Mesenchymal stem cell (in vitro differentiated cells and primary cell): ENCODE data around the gene DGCR6L.
"Not testable (repeated sequence)": the region's sequence is repeated elsewhere in the genome, so short reads cannot be mapped to it uniquely, and the experiment has no call there.

ENCODE experiments used
- DNase-seq: peaks from one replicate; pipeline ENCODE4 v3.0.0-alpha.2; 2013
- H2AFZ ChIP-seq: one replicate; pipeline ENCODE4 v1.6.1; 2013; ENCODE audit warnings: low read depth, mild to moderate bottlenecking, control low read depth, inconsistent platforms, low read length, moderate library complexity
- H2AK5ac ChIP-seq: 2 replicates; pipeline ENCODE4 v1.6.1; 2013; ENCODE audit warnings: low read length, moderate library complexity, mild to moderate bottlenecking, inconsistent platforms; ENCODE audit not compliant: severe bottlenecking
- H2BK120ac ChIP-seq: one replicate; pipeline ENCODE4 v1.6.1; 2013; ENCODE audit warnings: low read depth, mild to moderate bottlenecking, inconsistent platforms, low read length, moderate library complexity
- H2BK12ac ChIP-seq, 2 experiments: one replicate each; pipeline ENCODE4 v1.6.1; 2013; ENCODE audit warnings: inconsistent platforms in 2 of 2, low read length in 2 of 2, mild to moderate bottlenecking in 2 of 2, moderate library complexity in 2 of 2, control low read depth in 1 of 2
- H2BK15ac ChIP-seq: one replicate; pipeline ENCODE4 v1.6.1; 2013; ENCODE audit warnings: mild to moderate bottlenecking, low read depth, inconsistent platforms; ENCODE audit not compliant: poor library complexity, severe bottlenecking
- H2BK5ac ChIP-seq: 2 replicates; pipeline ENCODE4 v1.6.1; 2013; ENCODE audit warnings: low read depth, mild to moderate bottlenecking, low read length, control low read depth, inconsistent platforms; ENCODE audit not compliant: poor library complexity, severe bottlenecking
- H3K14ac ChIP-seq, 2 experiments: one replicate each; pipeline ENCODE4 v1.6.1; 2013; ENCODE audit warnings: inconsistent platforms in 2 of 2, low read length in 2 of 2, control low read depth in 1 of 2, mild to moderate bottlenecking in 1 of 2, moderate library complexity in 1 of 2
- H3K18ac ChIP-seq, 2 experiments: one replicate each; pipeline ENCODE4 v1.6.1; 2013; ENCODE audit warnings: inconsistent platforms in 2 of 2, low read length in 2 of 2, control low read depth in 1 of 2, low read depth in 1 of 2, mild to moderate bottlenecking in 1 of 2
- H3K23ac ChIP-seq, 2 experiments: one replicate each; pipeline ENCODE4 v1.6.1; 2013; ENCODE audit warnings: inconsistent platforms in 2 of 2, low read length in 2 of 2, mild to moderate bottlenecking in 2 of 2, moderate library complexity in 2 of 2, control low read depth in 1 of 2
- H3K27ac ChIP-seq: 2 replicates; pipeline ENCODE4 v1.5.1; 2013; ENCODE audit warnings: mild to moderate bottlenecking, moderate library complexity, low read length, control low read depth, inconsistent platforms; ENCODE audit not compliant: poor library complexity, severe bottlenecking
- H3K27me3 ChIP-seq, 2 experiments: 2 replicates each; pipeline versions ENCODE4 v1.6.1 to v1.7.0; 2013; ENCODE audit warnings: low read length in 2 of 2, mild to moderate bottlenecking in 2 of 2, moderate library complexity in 2 of 2, control low read depth in 1 of 2, inconsistent platforms in 1 of 2; ENCODE audit not compliant: control insufficient read depth in 1 of 2, insufficient read depth in 1 of 2
- H3K36me3 ChIP-seq, 2 experiments: 2 replicates each; pipeline versions ENCODE4 v1.6.1 to v1.7.0; 2013; ENCODE audit warnings: low read length in 2 of 2, control low read depth in 1 of 2, inconsistent platforms in 1 of 2, low read depth in 1 of 2, mild to moderate bottlenecking in 1 of 2; ENCODE audit not compliant: insufficient read depth in 2 of 2, control insufficient read depth in 1 of 2
- H3K4ac ChIP-seq, 2 experiments: one replicate each; pipeline ENCODE4 v1.6.1; 2013; ENCODE audit warnings: inconsistent platforms in 2 of 2, low read length in 2 of 2, mild to moderate bottlenecking in 2 of 2, moderate library complexity in 2 of 2, control low read depth in 1 of 2, low read depth in 1 of 2
- H3K4me1 ChIP-seq: 2 replicates; pipeline ENCODE4 v1.6.1; 2013; ENCODE audit warnings: low read depth, low read length, control low read depth; ENCODE audit not compliant: control insufficient read depth, insufficient read depth
- H3K4me2 ChIP-seq: 2 replicates; pipeline ENCODE4 v1.6.1; 2013; ENCODE audit warnings: low read length, mild to moderate bottlenecking, inconsistent platforms; ENCODE audit not compliant: poor library complexity, severe bottlenecking
- H3K4me3 ChIP-seq, 2 experiments: 2 replicates each; pipeline versions ENCODE4 v1.5.1 to v1.7.0; 2013; ENCODE audit warnings: low read length in 2 of 2, mild to moderate bottlenecking in 2 of 2, control low read depth in 1 of 2, low read depth in 1 of 2; ENCODE audit not compliant: insufficient read depth in 1 of 2
- H3K79me1 ChIP-seq: replicated peaks from 2 replicates; pipeline ENCODE4 v1.6.1; 2013; ENCODE audit warnings: mild to moderate bottlenecking, control low read depth, low read length, inconsistent platforms; ENCODE audit not compliant: poor library complexity, severe bottlenecking
- H3K9ac ChIP-seq: 2 replicates; pipeline ENCODE4 v1.7.0; 2013; ENCODE audit warnings: mild to moderate bottlenecking, low read length, moderate library complexity
- H3K9me3 ChIP-seq: 2 replicates; pipeline ENCODE4 v1.7.0; 2013; ENCODE audit warnings: mild to moderate bottlenecking, low read length; ENCODE audit not compliant: control insufficient read depth
- H4K8ac ChIP-seq: one replicate; pipeline ENCODE4 v1.6.1; 2013; ENCODE audit warnings: inconsistent platforms, mild to moderate bottlenecking, low read length, moderate library complexity
- H4K91ac ChIP-seq: one replicate; pipeline ENCODE4 v1.6.1; 2013; ENCODE audit warnings: mild to moderate bottlenecking, low read length, inconsistent platforms
- WGBS: methylation state at CpG from one replicate; pipeline ENCODE4 v1.1.7; 2013; ENCODE audit warnings: mixed read lengths; 5-methylcytosine and 5-hydroxymethylcytosine counted together

The DGCR6L gene

DNA sequence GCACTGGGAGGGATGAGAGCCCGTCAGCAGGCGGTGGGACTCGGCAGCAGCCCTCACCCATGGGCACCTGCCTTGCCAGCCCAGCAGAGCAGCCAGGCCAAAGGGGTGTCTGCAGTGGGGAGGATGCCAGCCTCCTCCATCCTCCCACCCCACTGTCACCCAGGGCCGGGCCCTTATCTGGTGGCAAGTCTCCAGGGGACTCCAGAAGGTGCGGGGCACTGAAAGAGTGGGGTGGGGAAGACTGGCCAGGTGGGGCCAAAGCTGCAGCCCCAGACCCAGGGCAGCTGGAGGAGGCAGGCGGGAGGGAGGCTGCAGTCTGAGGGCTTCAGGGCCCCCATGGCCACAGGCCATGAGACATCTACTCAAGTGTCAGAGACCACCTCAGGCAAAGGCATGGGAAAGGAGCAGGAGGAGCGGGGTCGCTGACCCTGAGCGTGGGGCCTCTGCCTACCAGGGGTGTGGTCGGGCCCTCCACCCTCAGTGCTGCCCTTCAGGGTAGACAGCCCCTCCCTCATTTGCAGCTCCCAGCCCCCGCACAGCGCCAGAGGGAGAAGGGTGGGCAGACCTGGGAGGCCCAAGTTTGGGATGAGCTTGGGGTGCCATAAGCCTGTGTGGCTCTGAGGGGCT lies 3.5 kb downstream of the DGCR6L start:
- H2AK5ac ChIP-seq, result no peak overlapping the region
- H3K9me3 ChIP-seq, result no peaks in the 10 kb centered on the region
- H4K91ac ChIP-seq, result no peak overlapping the region
- no peak overlapping the region for H3K9ac ChIP-seq
- DNase-seq, result no peak
- no peak overlapping the region for H2BK12ac ChIP-seq
- no peak overlapping the region for H4K8ac ChIP-seq
- H3K14ac ChIP-seq, result no peak overlapping the region
- no peaks in the 10 kb centered on the region for H3K27me3 ChIP-seq
- peaks cover 26% of the 10 kb centered on the region for H3K4me1 ChIP-seq
- peaks cover 3 to 22% of the 10 kb centered on the region in 2 experiments for H3K36me3 ChIP-seq
- H3K27ac ChIP-seq, result no peak overlapping the region
- H3K4ac ChIP-seq, result no peak overlapping the region
- peaks cover 34% of the 10 kb centered on the region for H3K79me1 ChIP-seq
- no peak overlapping the region for H2BK5ac ChIP-seq
- H2BK15ac ChIP-seq, result no peak overlapping the region
- no peak overlapping the region for H3K23ac ChIP-seq
- no peak overlapping the region for H3K4me3 ChIP-seq
- H3K18ac ChIP-seq, result no peak overlapping the region
- H3K4me2 ChIP-seq, result no peak overlapping the region
- no peak overlapping the region for H2BK120ac ChIP-seq
- WGBS, result 95% methylated on average over 8 of the region's 12 CpGs
- no peak overlapping the region for H2AFZ ChIP-seq

DNA sequence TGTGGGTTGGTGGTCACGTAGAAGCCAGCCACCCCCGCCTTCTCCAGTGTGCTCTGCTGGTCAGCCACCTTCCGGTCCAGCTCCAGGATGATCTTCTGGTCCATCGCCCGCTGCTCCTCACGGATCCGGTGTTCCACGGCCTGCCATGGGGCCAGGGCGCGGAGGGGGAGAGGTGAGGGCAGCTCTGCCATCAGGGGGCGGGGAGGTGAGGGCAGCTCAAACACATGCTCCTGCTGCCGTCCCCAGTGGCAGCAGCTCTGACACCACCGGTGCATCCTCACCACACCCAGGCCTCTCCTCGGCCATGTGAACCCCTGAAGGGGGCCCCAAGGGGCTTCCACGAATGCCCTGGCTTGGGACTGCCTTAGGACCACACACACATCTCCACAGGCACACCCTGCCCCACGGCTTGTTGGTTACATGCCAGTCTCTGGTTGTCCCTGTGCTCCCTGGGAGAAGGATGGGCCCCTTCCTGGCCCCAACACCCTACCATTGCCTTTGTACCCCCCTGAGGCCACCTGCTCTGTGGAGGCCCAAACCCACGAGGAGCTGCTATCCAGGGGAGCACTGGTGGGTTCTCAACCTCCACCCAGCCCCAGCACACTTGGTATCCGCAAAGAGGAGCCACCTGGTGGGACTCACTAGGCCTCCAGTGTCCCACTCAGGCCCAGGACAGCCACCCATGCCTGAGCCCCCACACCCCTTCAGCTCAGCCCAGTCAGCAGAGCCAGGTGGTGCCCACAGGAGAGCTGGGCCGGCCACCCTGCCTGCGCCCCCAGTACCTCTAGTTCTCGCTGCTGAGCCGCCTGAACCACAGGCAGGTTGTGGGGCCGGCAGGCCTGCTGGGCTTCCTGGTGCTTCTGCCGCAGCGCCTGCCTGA lies 4.3 kb downstream of the DGCR6L start:
- H4K91ac ChIP-seq, result peak overlapping the region; percentile 39
- no peak overlapping the region for H3K4me2 ChIP-seq
- peaks cover 28% of the 10 kb centered on the region for H3K79me1 ChIP-seq
- H3K27ac ChIP-seq, result no peak overlapping the region
- no peak overlapping the region for H4K8ac ChIP-seq
- H2BK120ac ChIP-seq, result peak overlapping the region; percentile 34
- no peak overlapping the region for H2AK5ac ChIP-seq
- WGBS, result 94% methylated on average over 24 of the region's 25 CpGs
- H3K4me3 ChIP-seq, result peak overlapping the region in 1 of 2 experiments; percentile 5
- no peak overlapping the region for H3K23ac ChIP-seq
- H2AFZ ChIP-seq, result no peak overlapping the region
- no peak overlapping the region for H3K18ac ChIP-seq
- H3K9me3 ChIP-seq, result no peaks in the 10 kb centered on the region
- peaks cover 3 to 22% of the 10 kb centered on the region in 2 experiments for H3K36me3 ChIP-seq
- DNase-seq, result no peak
- no peaks in the 10 kb centered on the region for H3K27me3 ChIP-seq
- no peak overlapping the region for H3K4ac ChIP-seq
- H2BK5ac ChIP-seq, result no peak overlapping the region
- H2BK12ac ChIP-seq, result no peak overlapping the region
- peak overlapping the region in 1 of 2 experiments; percentile 28 for H3K14ac ChIP-seq
- no peak overlapping the region for H3K9ac ChIP-seq
- no peak overlapping the region for H2BK15ac ChIP-seq
- H3K4me1 ChIP-seq, result peaks cover 21% of the 10 kb centered on the region

DNA sequence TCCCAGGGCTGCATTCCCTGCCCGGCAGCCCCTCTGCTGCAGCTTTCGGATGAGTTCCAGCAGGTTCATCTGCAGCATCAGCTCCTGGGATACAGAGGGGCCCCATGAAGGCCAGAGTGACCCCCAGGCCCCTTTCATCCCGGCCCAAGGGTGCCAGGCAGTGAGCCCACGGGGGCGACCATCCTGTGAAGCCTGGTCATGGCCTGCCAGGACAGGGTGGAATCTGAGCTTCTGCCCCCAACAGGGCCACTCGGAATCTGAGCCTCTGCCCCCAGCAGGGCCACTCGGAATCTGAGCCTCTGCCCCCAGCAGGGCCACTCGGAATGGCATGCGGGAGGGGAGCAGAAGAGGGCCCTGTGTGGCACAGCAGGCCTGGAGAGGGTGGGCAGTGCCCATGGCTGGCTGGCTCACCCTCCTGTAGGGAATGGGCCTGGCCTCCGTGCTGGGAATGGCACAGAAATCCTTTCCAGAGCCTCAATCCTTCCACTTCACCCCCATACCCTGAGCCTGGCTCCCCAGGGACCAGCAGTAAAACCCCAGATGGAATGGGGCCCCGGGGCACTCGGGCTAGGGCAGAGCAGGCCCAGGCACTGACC lies 5.0 kb downstream of the DGCR6L start:
- not testable (repeated sequence) for H3K23ac ChIP-seq, H3K4me3 ChIP-seq, H2BK120ac ChIP-seq, H3K9me3 ChIP-seq, DNase-seq, H2BK12ac ChIP-seq, H4K91ac ChIP-seq, H3K4me2 ChIP-seq, H2BK5ac ChIP-seq, H2AK5ac ChIP-seq, H3K27ac ChIP-seq, H4K8ac ChIP-seq, H3K14ac ChIP-seq, H3K18ac ChIP-seq, H3K27me3 ChIP-seq, H3K4ac ChIP-seq, H2AFZ ChIP-seq, H3K9ac ChIP-seq, H2BK15ac ChIP-seq
- Histone ChIP-seq H3K36me3 (peaks cover 3 to 22% of the 10 kb centered on the region in 2 experiments), H3K79me1 (peaks cover 23% of the 10 kb centered on the region), H3K4me1 (peaks cover 24% of the 10 kb centered on the region)
- WGBS, result 91% methylated on average over 12 of the region's 12 CpGs

- not testable (repeated sequence) for H3K4me3 ChIP-seq, H2BK120ac ChIP-seq, H2AFZ ChIP-seq, DNase-seq, H3K14ac ChIP-seq, H4K91ac ChIP-seq, H2AK5ac ChIP-seq, H3K4ac ChIP-seq, H3K23ac ChIP-seq, H2BK12ac ChIP-seq, H3K27ac ChIP-seq, H3K4me2 ChIP-seq, H3K18ac ChIP-seq, H3K9me3 ChIP-seq, H3K27me3 ChIP-seq, H4K8ac ChIP-seq, H3K9ac ChIP-seq, H2BK15ac ChIP-seq, H2BK5ac ChIP-seq
- Histone ChIP-seq H3K36me3 (peaks cover 3 to 22% of the 10 kb centered on the region in 2 experiments), H3K4me1 (peaks cover 24% of the 10 kb centered on the region), H3K79me1 (peaks cover 23% of the 10 kb centered on the region)
- no CpG with 5 or more reads among the region's 5 CpGs for WGBS
These were observed 5.7 kb downstream of the DGCR6L start for GRCh38 chr22:20314206-20314605.
